Stimulated activated CD8-positive, alpha-beta memory T cell treated with anti-CD3 and anti-CD28 coated beads, Interleukin-2, amount 100 ng/mL, for 48 hours (primary cell): ENCODE data around the gene FOLR1.
A peak's percentile ranks its signal among the peaks of the same experiment; 100 is the strongest.
"Not testable (repeated sequence)": the region's sequence is repeated elsewhere in the genome, so short reads cannot be mapped to it uniquely, and the experiment has no call there.

Experiments used
- DNase-seq, 2 donors: peaks; one replicate each; pipeline ENCODE4 v3.0.0-alpha.2; 2020; ENCODE audit warnings: low read depth in 2 of 2

FOLR1 gene

DNA sequence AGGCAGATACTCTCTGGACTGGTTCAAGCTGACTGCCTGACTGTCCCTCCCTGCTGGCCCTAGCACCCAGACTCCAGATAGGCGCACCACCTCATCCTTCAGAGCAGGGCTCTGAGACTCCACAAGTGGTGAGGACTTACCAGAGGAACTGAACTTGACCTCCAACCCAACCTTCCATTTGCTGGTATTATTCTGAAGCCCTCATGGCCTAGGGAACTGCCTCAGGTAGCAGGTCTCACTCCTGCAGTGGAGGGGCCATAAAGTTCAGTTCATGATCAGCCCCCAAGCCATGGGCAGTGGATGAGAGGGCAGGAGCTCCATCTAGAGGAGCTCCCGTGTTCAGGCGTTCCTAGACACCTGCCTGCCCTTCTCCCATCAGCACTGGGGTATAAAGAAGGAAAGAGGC, 10.4 kb upstream of the FOLR1 start:
- DNase-seq = not testable (repeated sequence)

DNA sequence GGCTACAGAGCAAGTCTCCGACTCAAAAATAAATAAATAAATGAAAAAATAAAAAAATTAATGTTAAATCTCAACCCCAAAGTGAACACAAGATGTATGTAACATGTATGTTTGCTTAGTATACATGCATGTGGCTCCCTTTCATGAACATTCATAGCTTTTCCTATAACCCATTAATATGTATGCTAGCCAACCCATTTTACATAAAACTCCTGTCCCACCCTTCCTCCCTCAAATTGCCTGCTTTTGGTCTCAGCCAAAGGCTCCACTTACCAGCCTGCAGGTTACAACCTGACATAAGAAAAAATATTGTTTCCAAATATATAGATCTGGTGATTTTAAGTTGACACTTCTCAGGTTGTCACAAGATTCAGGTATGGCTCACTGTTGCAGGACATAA, 3.7 kb upstream of the FOLR1 start:
- no peak for DNase-seq

DNA sequence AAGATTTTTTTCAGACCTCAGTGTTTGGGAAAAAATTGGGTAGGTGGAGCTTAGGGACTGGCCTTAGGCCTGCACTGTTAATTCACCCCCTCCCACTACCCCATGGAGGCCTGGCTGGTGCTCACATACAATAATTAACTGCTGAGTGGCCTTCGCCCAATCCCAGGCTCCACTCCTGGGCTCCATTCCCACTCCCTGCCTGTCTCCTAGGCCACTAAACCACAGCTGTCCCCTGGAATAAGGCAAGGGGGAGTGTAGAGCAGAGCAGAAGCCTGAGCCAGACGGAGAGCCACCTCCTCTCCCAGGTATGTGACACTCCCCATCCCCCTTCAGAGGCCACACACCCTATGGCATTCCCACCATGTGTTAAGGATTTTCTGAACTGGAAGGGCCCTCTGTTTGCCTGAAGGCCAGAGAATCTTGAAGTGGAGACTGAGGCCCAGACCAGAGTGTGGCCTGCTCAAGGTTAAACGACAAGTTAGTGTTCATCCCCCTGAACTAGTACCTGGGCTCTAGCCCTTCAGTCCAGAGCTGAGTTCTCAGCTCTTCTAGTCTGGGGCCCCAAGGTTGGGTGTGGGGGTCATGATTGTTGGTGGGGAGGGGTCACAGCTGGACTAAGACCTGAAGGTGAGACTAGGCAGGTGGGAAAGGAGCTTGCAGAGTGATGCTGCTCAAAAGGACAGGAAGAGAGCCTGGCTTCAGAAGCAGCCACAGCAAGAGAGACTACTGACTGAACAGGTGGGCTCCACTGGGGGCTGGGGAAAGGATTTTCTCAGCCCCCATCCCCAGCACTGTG, 2.3 kb upstream of the FOLR1 start:
- DNase-seq = no peak

DNA sequence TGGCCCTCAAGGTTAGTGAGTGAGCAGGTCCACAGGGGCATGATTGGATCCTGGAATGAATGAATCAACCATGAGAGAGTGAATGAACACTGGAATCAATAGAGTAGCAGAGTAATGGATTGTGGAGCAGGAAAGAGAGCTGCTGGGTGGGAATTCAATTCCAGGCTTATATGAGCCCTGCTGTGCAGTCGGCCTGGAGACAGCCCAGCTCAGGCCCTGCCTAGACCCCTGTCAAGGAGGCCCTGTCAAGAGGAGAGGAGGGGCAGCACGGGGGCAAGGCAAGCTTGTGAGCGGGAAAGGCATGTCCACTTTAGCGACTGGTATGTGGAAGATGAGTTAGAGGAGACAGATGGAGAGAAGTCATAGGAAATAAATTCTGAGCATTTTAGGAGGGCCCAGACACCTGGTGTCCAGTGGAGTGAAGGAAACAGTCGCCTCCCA, 1.3 kb upstream of the FOLR1 start:
- DNase-seq = no peak

DNA sequence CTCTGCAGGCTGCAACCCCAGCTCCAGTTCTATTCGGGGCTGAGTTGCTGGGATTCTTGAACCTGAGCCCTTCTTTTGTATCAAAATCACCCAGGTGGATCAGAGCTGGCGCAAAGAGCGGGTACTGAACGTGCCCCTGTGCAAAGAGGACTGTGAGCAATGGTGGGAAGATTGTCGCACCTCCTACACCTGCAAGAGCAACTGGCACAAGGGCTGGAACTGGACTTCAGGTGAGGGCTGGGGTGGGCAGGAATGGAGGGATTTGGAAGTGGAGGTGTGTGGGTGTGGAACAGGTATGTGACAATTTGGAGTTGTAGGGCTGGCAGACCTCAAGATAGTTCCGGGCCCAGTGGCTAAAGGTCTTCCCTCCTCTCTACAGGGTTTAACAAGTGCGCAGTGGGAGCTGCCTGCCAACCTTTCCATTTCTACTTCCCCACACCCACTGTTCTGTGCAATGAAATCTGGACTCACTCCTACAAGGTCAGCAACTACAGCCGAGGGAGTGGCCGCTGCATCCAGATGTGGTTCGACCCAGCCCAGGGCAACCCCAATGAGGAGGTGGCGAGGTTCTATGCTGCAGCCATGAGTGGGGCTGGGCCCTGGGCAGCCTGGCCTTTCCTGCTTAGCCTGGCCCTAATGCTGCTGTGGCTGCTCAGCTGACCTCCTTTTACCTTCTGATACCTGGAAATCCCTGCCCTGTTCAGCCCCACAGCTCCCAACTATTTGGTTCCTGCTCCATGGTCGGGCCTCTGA, 3.8 kb downstream of the FOLR1 start:
- no peak for DNase-seq

DNA sequence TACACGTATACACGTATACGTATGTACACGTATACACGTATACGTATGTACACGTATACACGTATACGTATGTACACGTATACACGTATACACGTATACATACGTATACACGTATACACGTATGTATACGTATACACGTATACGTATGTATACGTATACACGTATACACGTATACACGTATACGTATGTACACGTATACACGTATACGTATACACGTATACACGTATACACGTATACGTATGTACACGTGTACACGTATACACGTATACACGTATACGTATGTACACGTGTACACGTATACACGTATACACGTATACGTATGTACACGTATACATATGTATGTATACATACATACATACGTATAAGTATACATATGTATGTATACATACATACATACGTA, 9.5 kb downstream of the FOLR1 start:
- not testable (repeated sequence) for DNase-seq

DNA sequence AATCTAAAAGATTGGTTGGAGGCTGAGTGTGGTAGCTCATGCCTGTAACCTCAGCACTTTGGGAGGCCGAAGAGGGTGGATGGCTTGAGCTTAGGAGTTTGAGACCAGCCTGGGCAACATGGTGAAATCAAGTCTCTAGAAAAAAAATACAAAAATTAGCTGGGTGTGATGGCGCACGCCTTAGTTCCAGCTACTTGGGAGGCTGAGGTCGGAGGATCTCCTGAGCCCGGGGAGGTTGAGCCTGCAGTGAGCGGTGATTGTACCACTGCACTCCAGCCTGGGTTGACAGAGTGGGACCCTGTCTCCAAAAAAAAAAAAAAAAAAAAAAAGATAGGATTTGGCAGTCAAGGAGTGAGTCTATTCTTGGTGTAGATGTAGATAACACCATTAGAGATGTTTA, 10.6 kb downstream of the FOLR1 start:
- DNase-seq = no peak

DNA sequence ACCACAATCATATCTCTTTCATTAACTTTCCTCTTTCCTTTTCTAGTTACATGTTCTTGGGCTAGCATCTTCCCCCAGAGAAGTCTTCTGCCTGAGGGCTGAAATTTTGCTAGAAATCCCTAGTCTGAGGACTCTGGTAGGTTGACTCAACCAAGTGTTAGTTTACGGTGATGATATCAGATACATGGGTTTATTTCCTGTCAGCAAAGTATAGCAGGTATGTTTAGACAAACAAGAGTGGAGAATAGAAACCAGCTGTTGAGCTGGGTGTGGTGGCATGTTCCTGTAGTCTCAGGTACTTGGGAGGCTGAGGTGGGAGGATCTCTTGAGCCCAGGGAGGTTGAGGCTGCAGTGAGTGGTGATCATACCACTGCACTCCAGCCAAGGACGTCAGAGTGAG, 11.2 kb downstream of the FOLR1 start:
- no peak for DNase-seq

DNA sequence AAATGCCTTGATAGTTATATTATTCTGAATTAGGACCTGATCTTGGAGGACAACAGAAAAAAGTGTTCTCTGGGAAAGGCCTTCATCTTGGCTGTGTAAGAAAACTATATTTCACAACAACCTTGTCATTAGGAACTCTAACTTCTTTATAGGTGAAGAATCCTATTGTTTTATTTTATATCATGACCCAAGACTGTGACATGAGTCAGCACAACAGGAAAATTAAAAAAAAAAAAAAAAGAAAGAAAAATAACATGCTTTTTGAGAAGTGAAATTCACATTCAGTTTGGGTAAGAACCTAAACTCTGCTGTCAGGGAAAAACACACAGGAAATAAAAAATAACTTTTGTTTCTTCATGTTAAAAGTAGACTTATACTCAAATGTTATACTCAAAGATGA, 12.9 kb downstream of the FOLR1 start:
- DNase-seq = no peak

DNA sequence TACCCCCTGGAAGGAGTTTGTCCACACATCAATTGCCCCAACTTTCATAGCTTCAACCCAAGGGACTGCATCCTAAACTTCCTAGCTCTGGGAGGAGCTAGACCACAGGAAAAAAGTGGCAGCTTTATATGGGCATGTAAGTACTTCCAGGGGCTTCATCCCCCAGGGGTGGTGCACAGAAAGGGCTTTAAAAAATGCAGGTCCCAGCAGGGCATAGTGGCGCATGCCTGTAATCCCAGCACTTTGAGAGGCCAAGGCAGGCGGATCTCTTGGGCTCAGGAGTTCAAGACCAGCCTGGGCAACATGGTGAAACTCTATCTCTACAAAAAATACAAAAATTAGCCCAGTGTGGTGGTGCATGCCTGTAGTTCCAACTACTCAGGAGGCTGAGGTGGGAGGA, 14.9 kb downstream of the FOLR1 start:
- not testable (repeated sequence) for DNase-seq

DNA sequence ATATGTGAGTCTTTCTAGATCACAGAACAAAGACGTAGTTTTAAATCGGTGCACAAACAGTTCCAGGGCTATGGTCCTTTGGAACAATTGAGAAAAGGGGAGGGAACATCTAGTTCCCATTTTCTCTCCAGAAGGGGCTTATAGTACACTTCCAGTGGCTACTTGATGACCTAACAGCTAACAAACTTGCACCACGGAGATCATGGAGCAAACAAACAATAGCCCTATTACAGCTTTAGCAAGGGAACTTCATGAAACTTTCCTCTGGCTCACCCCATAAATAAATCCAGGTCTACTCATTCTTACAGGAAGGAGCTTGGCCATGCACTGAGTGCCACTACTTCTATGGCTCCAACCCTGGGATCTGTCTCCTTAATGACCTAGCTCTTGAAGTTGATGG, 16.3 kb downstream of the FOLR1 start:
- no peak for DNase-seq

DNA sequence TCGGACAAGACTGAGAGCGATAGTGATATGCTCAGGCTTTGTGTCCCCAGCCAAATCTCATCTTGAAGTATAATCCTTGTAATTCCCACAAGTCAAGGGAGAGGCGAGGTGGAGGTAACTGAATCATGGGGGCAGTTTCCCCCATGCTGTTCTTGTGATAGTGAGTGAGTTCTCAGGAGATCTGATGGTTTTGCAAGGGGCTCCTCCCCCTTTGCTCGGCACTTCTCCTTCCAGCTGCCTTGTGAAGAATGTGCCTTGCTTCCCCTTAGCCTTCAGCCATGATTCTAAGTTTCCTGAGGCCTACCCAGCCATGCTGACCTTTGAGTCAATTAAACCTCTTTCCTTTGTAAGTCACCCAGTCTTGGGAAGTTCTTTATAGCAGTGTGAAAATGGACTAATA, 17.2 kb downstream of the FOLR1 start:
- DNase-seq = no peak

DNA sequence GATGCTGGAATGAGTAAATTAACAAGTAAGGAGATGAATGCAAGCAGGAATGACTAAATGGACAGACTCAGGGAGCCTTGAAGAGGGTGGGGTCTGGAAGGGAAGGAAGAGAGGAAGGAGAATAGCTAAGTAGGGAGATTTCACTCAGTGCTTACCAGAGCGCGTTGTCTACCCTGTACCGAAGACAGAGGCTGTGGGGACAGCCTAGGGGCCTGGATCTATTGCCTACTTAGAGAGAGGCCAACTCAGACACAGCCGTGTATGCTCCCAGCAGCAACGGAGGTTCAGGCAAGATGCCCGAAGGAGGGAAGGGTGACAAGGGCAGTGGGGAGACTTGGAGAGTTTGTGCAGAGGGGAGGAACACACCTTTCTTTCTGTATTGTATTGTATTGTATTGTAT, 24.7 kb downstream of the FOLR1 start, which contains the start of gene FOLR2:
Gene FOLR2, plus strand, starts transcription at position 157 of the 400 bp plus-strand sequence. CDS start 1,791 bp downstream, outside the sequence.
- no peak for DNase-seq

DNA sequence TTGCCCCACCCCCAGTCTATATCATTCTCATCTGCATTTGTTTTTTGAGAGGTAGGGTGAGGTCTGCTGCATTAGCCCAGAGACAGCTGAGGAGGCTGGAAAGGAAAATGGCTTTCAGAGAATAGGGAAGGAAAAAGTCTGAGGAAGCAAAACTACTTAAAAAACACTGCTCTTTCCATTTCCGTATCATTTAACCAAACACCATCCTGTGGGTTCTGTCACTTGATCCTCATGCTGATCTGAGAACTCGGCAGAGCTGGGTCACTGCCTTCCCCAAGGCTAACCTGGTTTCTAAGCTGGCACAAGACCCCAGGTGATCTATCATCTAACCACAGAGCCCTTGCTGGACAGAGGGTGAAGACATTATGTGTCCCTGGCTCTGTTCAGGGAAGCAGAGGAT, 25.9 kb downstream of the FOLR1 start:
- no peak for DNase-seq

DNA sequence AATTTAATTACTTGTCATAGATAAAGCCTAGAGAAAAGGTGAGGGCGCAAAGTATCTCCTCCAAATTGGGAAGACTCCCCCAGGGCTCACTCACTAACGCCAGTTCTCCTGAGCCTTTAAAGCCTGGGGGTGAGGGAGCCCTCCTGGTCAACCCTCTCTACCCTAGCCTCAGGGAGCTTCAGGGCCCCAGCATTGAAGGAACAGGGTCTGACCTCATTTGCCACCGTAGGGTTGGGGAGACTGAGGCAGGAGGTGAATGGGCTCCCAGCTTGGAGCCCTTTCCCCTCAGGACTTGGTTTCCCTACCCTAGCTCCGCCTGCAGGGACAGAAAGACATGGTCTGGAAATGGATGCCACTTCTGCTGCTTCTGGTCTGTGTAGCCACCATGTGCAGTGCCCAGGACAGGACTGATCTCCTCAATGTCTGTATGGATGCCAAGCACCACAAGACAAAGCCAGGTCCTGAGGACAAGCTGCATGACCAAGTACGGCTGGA, 26.4 kb downstream of the FOLR1 start:
- DNase-seq = no peak

DNA sequence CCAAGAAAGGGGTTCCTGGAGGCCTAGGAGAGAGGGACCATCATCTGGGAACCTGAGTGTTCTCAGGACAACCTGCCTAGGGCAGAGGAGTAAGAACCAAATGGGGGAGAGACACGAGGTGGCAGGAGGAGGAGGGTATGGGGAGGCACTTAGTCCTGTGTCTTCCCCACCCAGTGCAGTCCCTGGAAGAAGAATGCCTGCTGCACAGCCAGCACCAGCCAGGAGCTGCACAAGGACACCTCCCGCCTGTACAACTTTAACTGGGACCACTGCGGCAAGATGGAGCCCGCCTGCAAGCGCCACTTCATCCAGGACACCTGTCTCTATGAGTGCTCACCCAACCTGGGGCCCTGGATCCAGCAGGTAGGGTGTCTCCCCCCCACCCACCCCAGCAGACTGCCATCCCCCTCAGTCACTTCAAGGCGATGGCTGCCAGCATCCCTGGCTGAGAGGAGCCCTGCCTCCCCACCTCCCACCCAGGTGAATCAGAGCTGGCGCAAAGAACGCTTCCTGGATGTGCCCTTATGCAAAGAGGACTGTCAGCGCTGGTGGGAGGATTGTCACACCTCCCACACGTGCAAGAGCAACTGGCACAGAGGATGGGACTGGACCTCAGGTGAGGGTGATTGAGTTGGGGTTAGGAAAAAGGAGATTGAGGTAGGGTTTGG, 28.9 kb downstream of the FOLR1 start:
- no peak for DNase-seq

DNA sequence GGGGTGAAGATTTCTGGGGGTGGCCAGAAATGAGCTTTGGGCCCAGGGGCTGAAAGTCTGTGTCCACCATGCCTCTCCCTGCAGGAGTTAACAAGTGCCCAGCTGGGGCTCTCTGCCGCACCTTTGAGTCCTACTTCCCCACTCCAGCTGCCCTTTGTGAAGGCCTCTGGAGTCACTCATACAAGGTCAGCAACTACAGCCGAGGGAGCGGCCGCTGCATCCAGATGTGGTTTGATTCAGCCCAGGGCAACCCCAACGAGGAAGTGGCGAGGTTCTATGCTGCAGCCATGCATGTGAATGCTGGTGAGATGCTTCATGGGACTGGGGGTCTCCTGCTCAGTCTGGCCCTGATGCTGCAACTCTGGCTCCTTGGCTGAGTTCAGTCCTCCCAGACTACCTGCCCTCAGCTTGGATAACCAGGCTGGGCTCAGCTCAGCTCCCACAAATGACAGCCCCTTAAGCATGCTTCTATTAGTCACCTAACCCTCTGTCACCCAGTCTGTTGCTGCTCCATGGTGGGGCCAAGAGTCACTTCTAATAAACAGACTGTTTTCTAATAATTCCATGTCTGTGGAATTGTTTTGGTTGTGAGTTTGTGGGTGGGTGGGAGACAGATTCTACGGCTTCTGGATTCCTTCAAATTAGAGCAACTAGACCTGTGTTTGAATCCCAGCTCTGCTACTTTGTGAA, 29.6 kb downstream of the FOLR1 start:
- DNase-seq = no peak

DNA sequence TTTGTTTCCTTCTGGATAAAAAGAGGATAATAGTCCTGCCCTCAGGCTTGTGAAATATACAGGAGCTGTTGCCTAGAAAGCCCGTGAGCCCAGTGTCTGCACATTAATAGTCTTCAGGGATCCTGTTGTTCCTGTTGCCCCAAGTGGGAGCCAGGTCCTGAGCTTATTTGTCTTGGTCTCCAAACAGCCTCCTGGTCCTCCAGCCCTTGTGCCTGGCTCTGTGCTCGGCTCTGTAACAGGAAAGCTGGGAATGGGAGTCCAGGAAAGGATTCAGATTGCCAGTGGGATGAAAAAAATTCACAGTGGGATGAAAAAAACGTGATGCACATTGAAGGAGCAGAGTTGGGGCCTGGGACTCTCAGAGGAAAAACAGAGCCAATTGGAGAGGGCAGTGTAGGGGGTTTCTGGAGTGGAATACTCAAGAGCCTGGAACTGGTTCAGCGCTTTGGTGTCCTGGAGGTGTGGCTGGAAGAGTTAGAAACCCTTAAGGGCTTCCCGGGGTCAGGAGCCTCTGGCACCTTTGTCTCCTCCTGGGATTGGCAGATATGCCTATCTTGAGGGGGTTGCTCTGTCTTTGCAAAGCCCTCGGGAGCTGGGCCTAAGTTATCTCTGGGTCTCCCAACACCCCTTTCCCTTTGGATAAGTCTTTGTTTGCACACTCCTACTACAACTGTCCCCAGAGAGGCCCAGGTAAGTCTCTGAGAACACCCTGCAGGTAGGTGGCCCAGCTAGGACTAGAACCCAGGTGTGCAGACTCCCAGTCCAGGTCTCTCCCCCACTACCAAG, 30.4 kb downstream of the FOLR1 start:
- DNase-seq = no peak

DNA sequence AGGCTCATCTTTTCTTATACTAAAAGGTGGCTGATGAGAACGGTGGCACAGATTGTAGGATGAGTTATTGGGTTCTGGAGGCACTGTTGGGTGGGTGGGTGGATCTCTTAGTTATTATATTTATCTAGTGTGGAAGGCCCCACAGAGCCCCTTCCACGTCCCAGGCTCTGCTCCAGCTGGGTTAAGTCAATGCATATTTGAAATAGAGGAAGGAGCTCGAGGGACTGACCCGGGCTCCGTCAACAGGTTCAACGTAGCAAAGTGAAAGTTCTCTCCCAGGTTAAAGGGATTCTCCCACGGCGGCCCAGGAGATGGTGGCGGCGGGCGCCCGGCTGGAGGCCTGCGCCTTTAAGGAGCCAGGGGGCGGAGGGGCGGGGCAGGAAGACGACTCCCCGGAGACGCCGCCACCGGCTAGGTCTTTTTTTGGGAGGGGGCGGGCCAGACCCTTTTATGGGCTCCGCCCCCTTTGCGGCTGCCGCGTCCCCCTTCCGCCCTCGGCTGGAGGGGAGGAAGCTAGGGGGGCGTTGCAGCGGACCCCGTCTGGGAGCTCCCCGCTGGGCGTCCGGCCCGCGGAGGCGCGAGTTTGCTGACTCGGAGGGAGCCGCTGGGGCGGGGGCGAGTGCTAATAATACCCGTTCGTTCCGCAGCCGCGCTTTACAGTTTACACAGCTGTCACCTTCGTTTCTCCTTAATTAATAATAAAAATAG, 31.1 kb downstream of the FOLR1 start:
- peak; percentile 90 to 93 for DNase-seq
